Ureter (tissue), 1 donor: ENCODE results near the gene FOSB. TPM values are rescaled to one million over a fixed set of nuclear protein-coding genes. Genes with fewer than 3 reads are reported as not detected.

Experiments
- DNase-seq: peaks from one replicate; pipeline ENCODE4 v3.0.0-alpha.2; 2020; ENCODE audit warnings: low spot score
- total RNA-seq: library from RNA; stranded (reverse); gene quantifications from one replicate; pipeline ENCODE4 v1.2.4, GENCODE V29; 2023
- donor health status: DM: yes; HTN: yes; CAD: no.

Gene FOSB
- total RNA-seq, 1 donor from 2014 or later: 1.5 TPM

DNA sequence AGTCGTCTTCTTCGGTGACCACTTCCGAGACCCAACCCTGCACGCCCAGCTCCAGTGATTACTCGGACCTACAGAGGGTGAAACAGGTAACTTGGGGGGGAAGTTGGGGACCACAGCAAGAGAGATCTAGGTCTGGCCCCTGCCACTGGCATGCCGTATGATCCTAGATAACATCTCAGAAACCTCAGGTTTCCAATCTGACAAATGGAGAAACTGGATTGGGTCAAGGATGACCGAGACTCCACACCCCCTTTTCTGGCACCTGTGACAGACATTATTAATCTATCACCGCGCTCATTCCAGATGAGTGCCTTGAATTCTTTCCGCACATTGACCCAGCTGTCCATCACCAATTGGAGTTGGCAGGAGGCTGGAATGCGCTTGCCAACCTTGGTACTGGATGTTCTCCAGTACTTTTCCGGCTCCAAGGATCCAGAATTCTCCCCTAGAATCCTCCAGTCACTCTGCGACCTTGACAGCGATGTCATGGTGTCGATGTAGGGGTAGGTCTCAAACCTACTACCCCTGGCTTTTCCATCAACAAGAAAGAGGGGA, 56.9 kb downstream of the FOSB start:
- no peak for DNase-seq

Other genes with a start within 250 kb of the FOSB start
- 7.2 TPM for gene EXOC3L2, start 222.6 kb upstream of the FOSB start, total RNA-seq
- 32.0 TPM for gene MARK4, start 216.7 kb upstream of the FOSB start, total RNA-seq
- 2.8 TPM for gene CKM, start 145.1 kb upstream of the FOSB start, total RNA-seq
- gene KLC3, start 127.2 kb upstream of the FOSB start, total RNA-seq: 1.3 TPM
- 26.1 TPM for gene ERCC2, start 97.4 kb upstream of the FOSB start, total RNA-seq
- 108 TPM for gene PPP1R13L, start 62.9 kb upstream of the FOSB start, total RNA-seq
- 6.9 TPM for gene POLR1G, start 61.4 kb upstream of the FOSB start, total RNA-seq
- gene ERCC1, start 44.1 kb upstream of the FOSB start, total RNA-seq: 78.3 TPM
- 5.8 TPM for gene RTN2, start 29.1 kb downstream of the FOSB start, total RNA-seq
- gene PPM1N, start 30.4 kb downstream of the FOSB start, total RNA-seq: 1.4 TPM
- gene VASP, start 39.5 kb downstream of the FOSB start, total RNA-seq: 90.1 TPM
- 21.1 TPM for gene OPA3, start 116.8 kb downstream of the FOSB start, total RNA-seq
- gene GPR4, start 134.2 kb downstream of the FOSB start, total RNA-seq: 5.1 TPM
- gene EML2, start 171.4 kb downstream of the FOSB start, total RNA-seq: 97.7 TPM
- gene GIPR, start 200.2 kb downstream of the FOSB start, total RNA-seq: 2.8 TPM
- gene SNRPD2, start 224.0 kb downstream of the FOSB start, total RNA-seq: 359 TPM
- 11.5 TPM for gene QPCTL, start 224.7 kb downstream of the FOSB start, total RNA-seq